Renal cortex interstitium (tissue), 11 donors: Measurements from ENCODE around the gene COQ8A. TPM values are rescaled to one million over a fixed set of nuclear protein-coding genes. Genes with fewer than 3 reads are reported as not detected.

ENCODE experiments used
- DNase-seq, 11 donors: peaks; one replicate each; pipeline ENCODE4 v3.0.0-alpha.2; 2013; ENCODE audit warnings: low read depth in 9 of 11, low spot score in 4 of 11; ENCODE audit errors: extremely low read depth in 1 of 11
- polyA plus RNA-seq, 3 donors: library from polyadenylated mRNA; unstranded; fragments of 120-200 nt; gene quantifications; one replicate each; pipeline ENCODE4 v1.2.1, GENCODE V29; 2013; ENCODE audit not compliant: insufficient read length in 3 of 3

Gene COQ8A
- polyA plus RNA-seq, 3 donors: 30.5 to 33.0 (median 31.2) TPM

- no peak for DNase-seq
Observed at GRCh38 chr1:227037121-227037520, 97.0 kb downstream of the COQ8A start.

Other genes with a start within 250 kb of the COQ8A start
- 10 to 100 TPM; 20.2 to 26.3 (median 26.3) TPM for gene ITPKB, start 201.0 kb upstream of the COQ8A start, polyA plus RNA-seq
- gene PSEN2, start 69.7 kb upstream of the COQ8A start, polyA plus RNA-seq: 10 to 100 TPM; 14.5 to 23.1 (median 14.6) TPM